ENCODE measurements around the gene KLHL15.
A peak's percentile ranks its signal among the peaks of the same experiment; 100 is the strongest.
"Not testable (repeated sequence)": the region's sequence is repeated elsewhere in the genome, so short reads cannot be mapped to it uniquely, and the experiment has no call there.

KLHL15 gene
- total RNA-seq: 7.3 to 47.0 (median 27.6) reads per million in 18 experiments

- no peak for DNase-seq
These were observed at the start of gene KLHL15 for GRCh38 chrX:24027086-24027485. KLHL15 (minus strand) TSS chrX:24027186; CDS start chrX:24006693, 20,493 bp downstream.

GRCh38 chrX:24069877-24070276, 42.9 kb upstream of the KLHL15 start:
- DNase-seq: no peak

GRCh38 chrX:24063488-24063887, 36.5 kb upstream of the KLHL15 start:
- no peak for DNase-seq

- DNase-seq: no peak
These were observed 28.0 kb upstream of the KLHL15 start for GRCh38 chrX:24055043-24055356.

- peak; percentile 87 to 91 for DNase-seq
These were observed 27.4 kb upstream of the KLHL15 start, which contains the start of gene EIF2S3 for GRCh38 chrX:24054182-24055042. EIF2S3 (plus strand) TSS chrX:24054956; CDS start chrX:24054969, 13 bp downstream.

GRCh38 chrX:24050522-24051318, 23.7 kb upstream of the KLHL15 start:
- not testable (repeated sequence) for DNase-seq

- DNase-seq: not testable (repeated sequence)
These were observed 22.7 kb upstream of the KLHL15 start for GRCh38 chrX:24049643-24050042.

GRCh38 chrX:24046060-24046459, 19.1 kb upstream of the KLHL15 start:
- not testable (repeated sequence) for DNase-seq

- DNase-seq: no peak
These were observed 10.7 kb upstream of the KLHL15 start for GRCh38 chrX:24037729-24038128.

- DNase-seq: no peak
These were observed 7.5 kb upstream of the KLHL15 start for GRCh38 chrX:24034485-24034884.

- no peak for DNase-seq
These were observed 3.6 kb upstream of the KLHL15 start for GRCh38 chrX:24030597-24030996.

- DNase-seq: no peak
These were observed 999 bp upstream of the KLHL15 start for GRCh38 chrX:24027985-24028384.

GRCh38 chrX:24026432-24026831, 554 bp downstream of the KLHL15 start:
- DNase-seq: peak; percentile 1 to 4

GRCh38 chrX:24025741-24026403, 1.1 kb downstream of the KLHL15 start:
- DNase-seq: peak; percentile 23 to 29

- peak; percentile 78 to 84 for DNase-seq
These were observed 1.9 kb downstream of the KLHL15 start for GRCh38 chrX:24024819-24025740.

- DNase-seq: peak; percentile 0 to 18
These were observed 2.9 kb downstream of the KLHL15 start for GRCh38 chrX:24023972-24024669.

GRCh38 chrX:24023544-24023943, 3.4 kb downstream of the KLHL15 start:
- no peak for DNase-seq

- DNase-seq: no peak
These were observed 6.6 kb downstream of the KLHL15 start for GRCh38 chrX:24020306-24020876.

GRCh38 chrX:24019448-24019847, 7.5 kb downstream of the KLHL15 start:
- no peak for DNase-seq

- no peak for DNase-seq
These were observed 8.2 kb downstream of the KLHL15 start for GRCh38 chrX:24018809-24019208.

GRCh38 chrX:24017674-24018073, 9.3 kb downstream of the KLHL15 start:
- DNase-seq: no peak
